PC-3 (cell line): ENCODE results near the gene ALOX15B. TPM values are rescaled to one million over a fixed set of nuclear protein-coding genes. Genes with fewer than 3 reads are reported as not detected.

ENCODE experiments used
- ATAC-seq: fragments of 200-7000 bp; cut with Tn5 transposase; 2 replicates; pipeline ENCODE4 v1.9.1; 2020; ENCODE audit warnings: mild to moderate bottlenecking, moderate library complexity
- BruUV-seq: library from RNA; stranded (reverse); fragments of 400-500 nt; replicated peaks from 2 replicates; lab custom pipeline; 2021; lab: Mats Ljungman, UMichigan
- CTCF ChIA-PET: fragments of 300-600 bp; sonication (Branson Sonifier 250); formaldehyde crosslinking; loops from one replicate; lab custom pipeline; 2022; ENCODE audit warnings: antibody characterized with exemption; lab: Charles Lee
- POLR2A ChIA-PET: fragments of 300-600 bp; sonication (Branson Sonifier 250); formaldehyde crosslinking; loops from one replicate; lab custom pipeline; 2022; ENCODE audit warnings: antibody characterized with exemption; ENCODE audit not compliant: unreplicated experiment; lab: Charles Lee
- DNase-seq: peaks from one replicate; pipeline ENCODE4 v3.0.0-alpha.2; 2015
- H2AFZ ChIP-seq: fragments of 300-600 bp; sonication (generic); 2 replicates; pipeline ENCODE4 v1.6.0; 2016; ENCODE audit warnings: antibody characterized with exemption, low read length
- H3F3A ChIP-seq: fragments of 300-600 bp; sonication (generic); one replicate; pipeline ENCODE4 v1.6.0; 2017; ENCODE audit warnings: antibody characterized with exemption, low read length, control low read depth, mild to moderate bottlenecking; ENCODE audit not compliant: unreplicated experiment
- H3K27ac ChIP-seq: fragments of 300-600 bp; sonication (generic); 2 replicates; pipeline ENCODE4 v1.5.1; 2016; ENCODE audit warnings: mild to moderate bottlenecking, low read length
- H3K27me3 ChIP-seq: fragments of 300-600 bp; sonication (generic); 2 replicates; pipeline ENCODE4 v1.6.1; 2016; ENCODE audit warnings: low read length, mixed read lengths
- H3K36me3 ChIP-seq: fragments of 300-600 bp; sonication (generic); 2 replicates; pipeline ENCODE4 v1.6.1; 2016; ENCODE audit warnings: low read depth, mixed run types, low read length, mixed read lengths
- H3K4me1 ChIP-seq: fragments of 300-600 bp; sonication (generic); 2 replicates; pipeline ENCODE4 v1.5.1; 2016; ENCODE audit warnings: low read length; ENCODE audit not compliant: insufficient read depth
- H3K4me2 ChIP-seq: fragments of 300-600 bp; sonication (generic); 2 replicates; pipeline ENCODE4 v1.6.0; 2016; ENCODE audit warnings: low read length
- H3K4me3 ChIP-seq: fragments of 300-600 bp; sonication (generic); 2 replicates; pipeline ENCODE4 v1.5.1; 2016; ENCODE audit warnings: mild to moderate bottlenecking, low read length, mixed read lengths
- H3K79me2 ChIP-seq: fragments of 300-600 bp; sonication (generic); 2 replicates; pipeline ENCODE4 v1.6.1; 2017; ENCODE audit warnings: low read length, mixed read lengths
- H3K9ac ChIP-seq: fragments of 300-600 bp; sonication (generic); 2 replicates; pipeline ENCODE4 v1.6.0; 2016; ENCODE audit warnings: mild to moderate bottlenecking, low read length
- H3K9me2 ChIP-seq: fragments of 300-600 bp; sonication (generic); replicated peaks from 2 replicates; pipeline ENCODE4 v1.6.1; 2016; ENCODE audit warnings: mixed run types, low read length, mixed read lengths
- H3K9me3 ChIP-seq: fragments of 300-600 bp; sonication (generic); 2 replicates; pipeline ENCODE4 v1.6.1; 2016; ENCODE audit warnings: low read length, mixed read lengths
- H4K20me1 ChIP-seq: fragments of 300-600 bp; sonication (generic); 2 replicates; pipeline ENCODE4 v1.6.1; 2016; ENCODE audit warnings: low read length, mixed read lengths
- CTCF ChIP-seq: fragments of 300-600 bp; sonication (generic); conservative IDR thresholded peaks from 2 replicates; pipeline ENCODE4 v1.5.1; 2017; ENCODE audit warnings: antibody characterized with exemption, low read depth, mild to moderate bottlenecking, low read length
- EZH2 ChIP-seq: fragments of 300-600 bp; sonication (generic); IDR thresholded peaks from one replicate; pipeline ENCODE4 v1.6.1; 2017; ENCODE audit warnings: antibody characterized with exemption, mild to moderate bottlenecking, low read length; ENCODE audit not compliant: unreplicated experiment
- EZH2phosphoT487 ChIP-seq: fragments of 300-600 bp; sonication (generic); IDR thresholded peaks from 2 replicates; pipeline ENCODE4 v1.6.1; 2018; ENCODE audit warnings: mild to moderate bottlenecking, antibody characterized with exemption, low read length, borderline replicate concordance
- intact Hi-C: fragments of 100-400 bp; cut with micrococcal nuclease; formaldehyde crosslinking; loops from 2 replicates; pipeline ENCODE4 v1.9.0; 2023
- total RNA-seq: library from RNA; depleted of rRNA; stranded (reverse); fragments of >200 nt; gene quantifications from 2 replicates; pipeline ENCODE4 v1.2.3, GENCODE V29; 2014

The ALOX15B gene
- total RNA-seq, 1 experiment from 2014 or later = not detected

GRCh38 chr17:8025176-8025911 is 13.5 kb upstream of the ALOX15B start:
- Histone ChIP-seq H3K4me1 (peaks cover 11% of the 10 kb centered on the region; the same call in 1 of the 2 replicates), H3K9me2 (no peaks in the 10 kb centered on the region), H3K27me3 (no peaks in the 10 kb centered on the region), H3K36me3 (no peaks in the 10 kb centered on the region), H3K27ac (no peak overlapping the region), H3K9me3 (no peaks in the 10 kb centered on the region), H4K20me1 (no peaks in the 10 kb centered on the region), H2AFZ (no peak overlapping the region), H3K9ac (no peak overlapping the region), H3K79me2 (no peaks in the 10 kb centered on the region), H3F3A (no peaks in the 10 kb centered on the region), H3K4me2 (no peak overlapping the region), H3K4me3 (no peak overlapping the region)
- DNase-seq (no peak), ATAC-seq (no peak)
- ChIA-PET POLR2A (no interaction called here), CTCF (no interaction called here)
- no TSS peak for BruUV-seq
- intact Hi-C loops = no loop called here
- TF ChIP-seq CTCF (no peak), EZH2phosphoT487 (no peak), EZH2 (no peak)

DNA sequence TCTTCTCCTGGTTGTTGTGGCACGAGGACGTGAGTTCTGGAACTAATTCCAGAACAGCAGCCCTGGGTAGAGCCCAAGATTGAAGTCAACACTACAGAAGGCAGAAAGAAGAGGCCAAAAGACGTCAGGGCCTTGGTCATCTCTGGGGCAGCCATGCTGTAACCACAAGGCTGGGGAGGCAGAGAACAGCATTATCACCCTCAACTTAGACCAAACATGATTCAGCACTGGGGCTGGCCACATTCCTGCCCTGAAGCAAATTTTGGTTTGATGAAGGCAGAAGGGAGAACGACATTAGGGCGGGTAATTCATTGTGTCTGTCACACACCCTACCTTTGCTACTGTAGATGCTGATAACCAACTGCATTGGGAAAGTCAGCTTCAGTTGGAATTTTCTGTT is 9.7 kb upstream of the ALOX15B start:
- H3F3A ChIP-seq = no peaks in the 10 kb centered on the region
- H3K27ac ChIP-seq = peak overlapping the region; percentile 40
- ATAC-seq (peak; percentile 64), DNase-seq (peak; percentile 78)
- H3K27me3 ChIP-seq = no peaks in the 10 kb centered on the region
- ChIA-PET CTCF (no interaction called here), POLR2A (no interaction called here)
- H3K4me2 ChIP-seq = 0 out of 2 replicates have a peak overlapping the region, but pooled peaks have one; percentile 13
- H2AFZ ChIP-seq = 0 out of 2 replicates have a peak overlapping the region, but pooled peaks have one; percentile 7
- no peaks in the 10 kb centered on the region for H3K9me2 ChIP-seq
- no TSS peak for BruUV-seq
- H3K9ac ChIP-seq = no peak overlapping the region
- H3K9me3 ChIP-seq = no peaks in the 10 kb centered on the region
- no peaks in the 10 kb centered on the region for H3K79me2 ChIP-seq
- H3K36me3 ChIP-seq = no peaks in the 10 kb centered on the region
- H4K20me1 ChIP-seq = no peaks in the 10 kb centered on the region
- intact Hi-C loops = no loop called here
- no peak overlapping the region for H3K4me3 ChIP-seq
- no peak for TF ChIP-seq EZH2phosphoT487
- no peak for TF ChIP-seq EZH2
- TF ChIP-seq CTCF = no peak
- peaks cover 26% of the 10 kb centered on the region for H3K4me1 ChIP-seq

DNA sequence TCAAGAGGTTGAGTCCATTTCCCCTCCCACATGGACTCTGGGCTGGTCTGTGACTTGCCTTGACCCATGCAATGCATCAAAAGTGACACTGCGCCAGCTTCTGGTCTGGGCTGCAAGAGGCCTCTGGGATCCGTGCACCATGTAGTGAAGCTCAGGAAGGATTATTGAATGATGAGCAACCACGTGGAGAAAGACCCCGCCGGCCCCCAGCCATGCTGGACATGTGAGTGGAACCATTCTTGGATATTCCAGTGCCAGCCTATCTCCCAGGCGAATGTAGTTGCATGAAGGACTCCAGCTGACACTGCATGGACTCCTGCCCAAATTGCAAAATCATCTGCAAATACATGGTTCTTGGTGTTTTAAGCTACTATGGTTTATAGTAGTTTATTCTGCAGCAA is 7.6 kb upstream of the ALOX15B start:
- Histone ChIP-seq H3K4me2 (no peak overlapping the region), H3K9me3 (no peaks in the 10 kb centered on the region), H3K9ac (no peak overlapping the region), H3K9me2 (no peaks in the 10 kb centered on the region), H3F3A (no peaks in the 10 kb centered on the region), H3K4me3 (no peak overlapping the region), H2AFZ (no peak overlapping the region), H3K27me3 (no peaks in the 10 kb centered on the region), H3K79me2 (no peaks in the 10 kb centered on the region), H3K36me3 (no peaks in the 10 kb centered on the region), H4K20me1 (no peaks in the 10 kb centered on the region), H3K4me1 (peaks cover 31% of the 10 kb centered on the region), H3K27ac (no peak overlapping the region)
- no TSS peak for BruUV-seq
- TF ChIP-seq EZH2phosphoT487 (no peak), CTCF (no peak), EZH2 (no peak)
- no peak for DNase-seq
- no peak for ATAC-seq
- POLR2A ChIA-PET = no interaction called here
- intact Hi-C loops = no loop called here
- CTCF ChIA-PET = no interaction called here
